Glutamatergic neuron (in vitro differentiated cells): Measurements from ENCODE around the gene BORCS8. TPM values are rescaled to one million over a fixed set of nuclear protein-coding genes. Genes with fewer than 3 reads are reported as not detected.

Source experiments
- DNase-seq: peaks from one replicate; pipeline ENCODE4 v3.0.0; 2022
- H3K27ac Mint-ChIP-seq: one replicate; pipeline ENCODE4 v1.8.0; 2020; ENCODE audit warnings: mild to moderate bottlenecking, mixed read lengths, inconsistent platforms; ENCODE audit not compliant: unreplicated experiment
- H3K27me3 Mint-ChIP-seq: one replicate; pipeline ENCODE4 v1.8.0; 2020; ENCODE audit warnings: mild to moderate bottlenecking, moderate library complexity, mixed read lengths, inconsistent platforms; ENCODE audit not compliant: unreplicated experiment
- H3K36me3 Mint-ChIP-seq: one replicate; pipeline ENCODE4 v1.8.0; 2020; ENCODE audit warnings: mild to moderate bottlenecking, mixed read lengths, inconsistent platforms; ENCODE audit not compliant: unreplicated experiment
- H3K4me1 Mint-ChIP-seq: one replicate; pipeline ENCODE4 v1.8.0; 2020; ENCODE audit warnings: mild to moderate bottlenecking, low read depth, mixed read lengths, inconsistent platforms; ENCODE audit not compliant: unreplicated experiment
- H3K4me3 Mint-ChIP-seq: one replicate; pipeline ENCODE4 v1.8.0; 2020; ENCODE audit warnings: mild to moderate bottlenecking, mixed read lengths, inconsistent platforms; ENCODE audit not compliant: unreplicated experiment
- H3K9me3 Mint-ChIP-seq: one replicate; pipeline ENCODE4 v1.8.0; 2020; ENCODE audit warnings: mild to moderate bottlenecking, moderate library complexity, mixed read lengths, inconsistent platforms; ENCODE audit not compliant: unreplicated experiment
- CTCF ChIP-seq: fragments of 200-600 bp; sonication (generic); IDR thresholded peaks from one replicate; pipeline ENCODE4 v1.5.0; 2021; ENCODE audit not compliant: partially characterized antibody, unreplicated experiment
- total RNA-seq: library from RNA; stranded (reverse); fragmentation: NEBNext Ultra II Directional; extraction: Animal tissue kit (Norgen Biotek cat#: 25700); gene quantifications from one replicate; pipeline ENCODE4 v1.2.1, GENCODE V29; 2021; ENCODE audit not compliant: unreplicated experiment

The BORCS8 gene
- total RNA-seq, 1 donor from 2014 or later: 20.5 TPM

GRCh38 chr19:19133985-19134384 lies 58.0 kb downstream of the BORCS8 start:
- Mint-ChIP-seq H3K27me3 (peaks cover 13% of the 10 kb centered on the region), H3K4me1 (no peaks in the 10 kb centered on the region), H3K27ac (no peak overlapping the region), H3K36me3 (peaks cover 4% of the 10 kb centered on the region), H3K4me3 (no peak overlapping the region), H3K9me3 (peaks cover 6% of the 10 kb centered on the region)
- no peak for DNase-seq
- TF ChIP-seq CTCF: no peak

- no peak for TF ChIP-seq CTCF
- no peak overlapping the region for H3K4me3 Mint-ChIP-seq
- H3K36me3 Mint-ChIP-seq: peaks cover 4% of the 10 kb centered on the region
- H3K27me3 Mint-ChIP-seq: peaks cover 6% of the 10 kb centered on the region
- H3K4me1 Mint-ChIP-seq: no peaks in the 10 kb centered on the region
- H3K27ac Mint-ChIP-seq: no peak overlapping the region
- DNase-seq: no peak
- peaks cover 3% of the 10 kb centered on the region for H3K9me3 Mint-ChIP-seq
Measured at GRCh38 chr19:19132912-19133311, 59.0 kb downstream of the BORCS8 start.

GRCh38 chr19:19131989-19132388 lies 60.0 kb downstream of the BORCS8 start:
- DNase-seq: no peak
- Mint-ChIP-seq H3K4me3 (no peak overlapping the region), H3K27ac (no peak overlapping the region), H3K36me3 (peaks cover 4% of the 10 kb centered on the region), H3K27me3 (peaks cover 6% of the 10 kb centered on the region), H3K9me3 (peaks cover 3% of the 10 kb centered on the region), H3K4me1 (no peaks in the 10 kb centered on the region)
- no peak for TF ChIP-seq CTCF

Other genes starting within 250 kb of the BORCS8 start
- 201 TPM for gene SUGP2, start 158.6 kb downstream of the BORCS8 start, total RNA-seq
- 32.8 TPM for gene ARMC6, start 158.5 kb downstream of the BORCS8 start, total RNA-seq
- gene SLC25A42, start 128.2 kb downstream of the BORCS8 start, total RNA-seq: 14.2 TPM
- gene TMEM161A, start 53.7 kb downstream of the BORCS8 start, total RNA-seq: 16.2 TPM
- 1.7 TPM for gene MEF2B, start 21.9 kb downstream of the BORCS8 start, total RNA-seq
- 73.5 TPM for gene RFXANK, start 106 bp upstream of the BORCS8 start, total RNA-seq
- 5.5 TPM for gene NR2C2AP, start 11.3 kb upstream of the BORCS8 start, total RNA-seq
- 186 TPM for gene NCAN, start 19.8 kb upstream of the BORCS8 start, total RNA-seq
- 7.2 TPM for gene TM6SF2, start 81.1 kb upstream of the BORCS8 start, total RNA-seq
- 134 TPM for gene SUGP1, start 128.4 kb upstream of the BORCS8 start, total RNA-seq
- 107 TPM for gene MAU2, start 128.7 kb upstream of the BORCS8 start, total RNA-seq
- gene GATAD2A, start 213.5 kb upstream of the BORCS8 start, total RNA-seq: 203 TPM